ENCODE measurements around the gene VHLL. TPM values are rescaled to one million over a fixed set of nuclear protein-coding genes. Genes with fewer than 3 reads are reported as not detected.

Gene VHLL
- total RNA-seq, 1 donor from 2014 or later: not detected

GRCh38 chr1:156281281-156281680 lies 17.8 kb downstream of the VHLL start:
- H3K36me3 Mint-ChIP-seq (ENCODE audit: unreplicated experiment): peaks cover 16% of the 10 kb centered on the region
- H3K27me3 Mint-ChIP-seq (ENCODE audit: unreplicated experiment): no peaks in the 10 kb centered on the region
- H3K27ac Mint-ChIP-seq (ENCODE audit: unreplicated experiment): peak overlapping the region; percentile 88
- no peaks in the 10 kb centered on the region for H3K9me3 Mint-ChIP-seq (ENCODE audit: unreplicated experiment)
- peak overlapping the region; percentile 86 for H3K4me3 Mint-ChIP-seq (ENCODE audit: unreplicated experiment)
- peaks cover 28% of the 10 kb centered on the region for H3K4me1 Mint-ChIP-seq (ENCODE audit: unreplicated experiment)
- TF ChIP-seq CTCF (IDR thresholded peaks at IDR 0.05): no peak
- no peak for DNase-seq (ENCODE audit: extremely low spot score, unreplicated experiment)

- Mint-ChIP-seq H3K4me1 (ENCODE audit: unreplicated experiment) (peaks cover 28% of the 10 kb centered on the region), H3K4me3 (ENCODE audit: unreplicated experiment) (no peak overlapping the region), H3K9me3 (ENCODE audit: unreplicated experiment) (no peaks in the 10 kb centered on the region), H3K27me3 (ENCODE audit: unreplicated experiment) (no peaks in the 10 kb centered on the region), H3K27ac (ENCODE audit: unreplicated experiment) (no peak overlapping the region), H3K36me3 (ENCODE audit: unreplicated experiment) (peaks cover 24% of the 10 kb centered on the region)
- DNase-seq (ENCODE audit: extremely low spot score, unreplicated experiment): no peak
- no peak for TF ChIP-seq CTCF (IDR thresholded peaks at IDR 0.05)
Observed at GRCh38 chr1:156279837-156280236, 19.3 kb downstream of the VHLL start.

GRCh38 chr1:156276966-156277381 lies 22.1 kb downstream of the VHLL start:
- Mint-ChIP-seq H3K27me3 (ENCODE audit: unreplicated experiment) (no peaks in the 10 kb centered on the region), H3K36me3 (ENCODE audit: unreplicated experiment) (peaks cover 48% of the 10 kb centered on the region), H3K4me3 (ENCODE audit: unreplicated experiment) (no peak overlapping the region), H3K4me1 (ENCODE audit: unreplicated experiment) (peaks cover 16% of the 10 kb centered on the region), H3K27ac (ENCODE audit: unreplicated experiment) (no peak overlapping the region), H3K9me3 (ENCODE audit: unreplicated experiment) (no peaks in the 10 kb centered on the region)
- no peak for DNase-seq (ENCODE audit: extremely low spot score, unreplicated experiment)
- TF ChIP-seq CTCF (IDR thresholded peaks at IDR 0.05): no peak

- Mint-ChIP-seq H3K9me3 (ENCODE audit: unreplicated experiment) (no peaks in the 10 kb centered on the region), H3K4me1 (ENCODE audit: unreplicated experiment) (peaks cover 14% of the 10 kb centered on the region), H3K27ac (ENCODE audit: unreplicated experiment) (no peak overlapping the region), H3K36me3 (ENCODE audit: unreplicated experiment) (peaks cover 52% of the 10 kb centered on the region), H3K27me3 (ENCODE audit: unreplicated experiment) (no peaks in the 10 kb centered on the region), H3K4me3 (ENCODE audit: unreplicated experiment) (no peak overlapping the region)
- no peak for DNase-seq (ENCODE audit: extremely low spot score, unreplicated experiment)
- TF ChIP-seq CTCF (IDR thresholded peaks at IDR 0.05): no peak
Observed at GRCh38 chr1:156276532-156276931, 22.6 kb downstream of the VHLL start.

- Mint-ChIP-seq H3K36me3 (ENCODE audit: unreplicated experiment) (peaks cover 68% of the 10 kb centered on the region), H3K27me3 (ENCODE audit: unreplicated experiment) (no peaks in the 10 kb centered on the region), H3K27ac (ENCODE audit: unreplicated experiment) (no peak overlapping the region), H3K9me3 (ENCODE audit: unreplicated experiment) (no peaks in the 10 kb centered on the region), H3K4me1 (ENCODE audit: unreplicated experiment) (no peaks in the 10 kb centered on the region), H3K4me3 (ENCODE audit: unreplicated experiment) (no peak overlapping the region)
- DNase-seq (ENCODE audit: extremely low spot score, unreplicated experiment): no peak
- TF ChIP-seq CTCF (IDR thresholded peaks at IDR 0.05): no peak
Observed at GRCh38 chr1:156270314-156270713, 28.8 kb downstream of the VHLL start.

Measured in osteocyte (in vitro differentiated cells).